AG10803 (cell line): ENCODE measurements around the gene CLNS1A.
"Not testable (repeated sequence)": the region's sequence is repeated elsewhere in the genome, so short reads cannot be mapped to it uniquely, and the experiment has no call there.

Source experiments
- DNase-seq: peaks from one replicate; pipeline ENCODE4 v3.0.0; 2010; ENCODE audit warnings: low read depth
- H3K4me3 ChIP-seq: 2 replicates; pipeline ENCODE4 v1.5.1; 2011; ENCODE audit warnings: mild to moderate bottlenecking, low read length, control low read depth
- TF ChIP-seq, protein P1 (sequence below): conservative IDR thresholded peaks from 2 replicates; pipeline ENCODE4 v1.5.1; 2011; ENCODE audit warnings: mild to moderate bottlenecking, low read length, control low read depth, inconsistent platforms

CLNS1A gene

DNA sequence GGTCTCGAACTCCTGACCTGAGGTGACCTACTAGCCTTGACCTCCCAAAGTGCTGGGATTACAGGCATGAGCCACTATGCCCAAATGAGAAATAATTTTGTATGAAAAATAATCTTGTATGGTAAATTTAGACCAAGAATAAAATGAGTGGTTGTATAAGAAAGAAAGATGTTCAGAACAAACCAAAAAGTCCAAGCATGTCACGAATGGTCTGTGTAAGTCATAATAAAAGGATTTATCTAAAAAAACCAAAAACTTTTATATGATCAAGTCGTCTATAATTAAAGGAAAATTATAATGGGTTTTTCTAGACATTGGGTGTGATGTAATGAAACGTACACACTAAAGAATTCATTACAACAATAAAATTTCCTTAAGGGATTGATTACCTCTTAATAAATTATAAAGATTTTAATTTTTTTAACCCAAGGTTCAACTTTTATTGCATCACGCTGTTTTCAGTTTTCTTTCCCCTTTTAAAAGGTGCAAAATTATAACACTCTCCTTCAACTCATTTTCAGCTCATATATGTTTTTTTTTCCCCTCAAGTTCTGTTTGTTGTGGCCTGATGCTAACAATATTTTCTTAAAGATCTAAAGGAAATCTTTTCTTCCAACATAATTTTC, 56.8 kb downstream of the CLNS1A start:
- TF ChIP-seq, protein P1, sequence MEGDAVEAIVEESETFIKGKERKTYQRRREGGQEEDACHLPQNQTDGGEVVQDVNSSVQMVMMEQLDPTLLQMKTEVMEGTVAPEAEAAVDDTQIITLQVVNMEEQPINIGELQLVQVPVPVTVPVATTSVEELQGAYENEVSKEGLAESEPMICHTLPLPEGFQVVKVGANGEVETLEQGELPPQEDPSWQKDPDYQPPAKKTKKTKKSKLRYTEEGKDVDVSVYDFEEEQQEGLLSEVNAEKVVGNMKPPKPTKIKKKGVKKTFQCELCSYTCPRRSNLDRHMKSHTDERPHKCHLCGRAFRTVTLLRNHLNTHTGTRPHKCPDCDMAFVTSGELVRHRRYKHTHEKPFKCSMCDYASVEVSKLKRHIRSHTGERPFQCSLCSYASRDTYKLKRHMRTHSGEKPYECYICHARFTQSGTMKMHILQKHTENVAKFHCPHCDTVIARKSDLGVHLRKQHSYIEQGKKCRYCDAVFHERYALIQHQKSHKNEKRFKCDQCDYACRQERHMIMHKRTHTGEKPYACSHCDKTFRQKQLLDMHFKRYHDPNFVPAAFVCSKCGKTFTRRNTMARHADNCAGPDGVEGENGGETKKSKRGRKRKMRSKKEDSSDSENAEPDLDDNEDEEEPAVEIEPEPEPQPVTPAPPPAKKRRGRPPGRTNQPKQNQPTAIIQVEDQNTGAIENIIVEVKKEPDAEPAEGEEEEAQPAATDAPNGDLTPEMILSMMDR: no peak
- no peak for DNase-seq

GRCh38 chr11:77575428-77575827, 62.2 kb downstream of the CLNS1A start:
- peak; percentile 17 for DNase-seq
- H3K4me3 ChIP-seq: not testable (repeated sequence)

More for the DNA sequence above, 56.8 kb downstream of the CLNS1A start:
- no peak overlapping the region for H3K4me3 ChIP-seq

DNA sequence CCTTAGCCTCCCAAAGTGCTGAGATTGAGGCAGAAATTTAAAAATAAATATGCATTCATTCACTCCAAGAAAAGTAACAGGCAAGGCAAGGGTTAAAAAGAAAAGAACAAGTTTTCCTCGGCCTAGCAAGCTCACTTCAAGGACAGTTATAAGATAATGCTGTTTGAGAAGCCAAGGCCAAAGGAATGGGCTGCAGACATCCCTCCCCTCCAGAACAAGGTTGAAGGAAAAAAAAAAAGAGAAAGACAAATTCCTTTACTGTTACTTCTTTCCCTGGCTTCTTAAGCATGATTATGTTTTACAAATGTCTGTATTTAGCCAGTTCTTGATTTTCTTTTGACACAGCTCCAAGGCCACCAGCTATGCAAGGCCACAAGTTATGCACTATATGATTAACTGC, 66.7 kb downstream of the CLNS1A start:
- not testable (repeated sequence) for H3K4me3 ChIP-seq
- peak; percentile 11 for DNase-seq

GRCh38 chr11:77569676-77570070, 67.9 kb downstream of the CLNS1A start:
- TF ChIP-seq, protein P1: no peak
- H3K4me3 ChIP-seq: no peak overlapping the region
- no peak for DNase-seq

- TF ChIP-seq, protein P1: no peak
- H3K4me3 ChIP-seq: no peak overlapping the region
- DNase-seq: no peak
Observed at GRCh38 chr11:77568916-77569675, 68.5 kb downstream of the CLNS1A start.

DNA sequence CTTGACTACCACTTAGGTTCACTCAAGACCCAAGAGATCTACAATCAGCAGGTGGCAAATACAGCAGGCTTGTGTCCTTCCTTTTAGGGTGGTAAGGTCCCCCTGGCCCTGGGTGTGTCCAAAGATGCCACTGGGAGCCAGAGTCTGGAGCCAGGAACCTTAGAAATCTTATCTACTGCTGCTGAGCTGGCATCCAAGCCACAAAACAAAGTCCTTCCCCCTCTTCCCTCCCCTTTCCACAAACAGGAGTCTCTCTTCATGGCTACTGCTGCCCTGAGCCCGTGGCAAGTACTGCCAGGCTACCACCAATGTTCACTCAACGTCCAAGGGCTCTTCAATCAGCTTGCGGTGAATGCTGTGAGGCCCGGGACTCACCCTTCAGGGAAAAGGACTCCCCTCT, 69.3 kb downstream of the CLNS1A start:
- TF ChIP-seq, protein P1: no peak
- DNase-seq: no peak
- no peak overlapping the region for H3K4me3 ChIP-seq
